ENCODE results near the gene CADPS2. TPM values are rescaled to one million over a fixed set of nuclear protein-coding genes. Genes with fewer than 3 reads are reported as not detected.

The CADPS2 gene
- polyA plus RNA-seq, 1 donor (not counting 4 experiments of a cell fraction or from before 2014, with no cell fraction given): 0.35 TPM

- no peaks in the 10 kb centered on the region for H3K9me3 ChIP-seq (ENCODE audit: control insufficient read depth, low read depth, low read length)
- no peak overlapping the region for H3K4me2 ChIP-seq (ENCODE audit: control insufficient read depth, extremely low read depth, insufficient read depth, low read depth, low read length)
- TF ChIP-seq CTCF (optimal IDR thresholded peaks at IDR 0.05 in 1 of 3, IDR thresholded peaks at IDR 0.05 in 1 of 3, conservative IDR thresholded peaks at IDR 0.05 in 1 of 3; ENCODE audit: extremely low read depth in 1 of 3, insufficient read depth in 2 of 3, low read length in 3 of 3) (no peak), EZH2 (IDR thresholded peaks at IDR 0.05; ENCODE audit: low read length) (no peak)
- no peak for DNase-seq (ENCODE audit: low read depth, low spot score)
- H4K20me1 ChIP-seq (ENCODE audit: control insufficient read depth, extremely low read depth, insufficient read depth, low read length): no peaks in the 10 kb centered on the region
- no peak overlapping the region for H3K9ac ChIP-seq (ENCODE audit: control insufficient read depth, extremely low read depth, insufficient read depth, low read length)
- H3K36me3 ChIP-seq (ENCODE audit: control insufficient read depth in 2 of 2, extremely low read depth in 1 of 2, insufficient read depth in 2 of 2, low read length in 2 of 2): no peaks in the 10 kb centered on the region
- no peak overlapping the region for H3K27ac ChIP-seq (ENCODE audit: control insufficient read depth, insufficient read depth, low read length)
- no peak overlapping the region for H2AFZ ChIP-seq (ENCODE audit: control insufficient read depth, low read length)
- FAIRE-seq: no peak
- no peaks in the 10 kb centered on the region for H3K79me2 ChIP-seq (ENCODE audit: control insufficient read depth, insufficient read depth, low read length)
- no peaks in the 10 kb centered on the region for H3K9me1 ChIP-seq (ENCODE audit: control insufficient read depth, extremely low read depth, insufficient read depth, low read length)
- no peaks in the 10 kb centered on the region for H3K27me3 ChIP-seq (ENCODE audit: control insufficient read depth, extremely low read depth, insufficient read depth, low read length)
- no peaks in the 10 kb centered on the region for H3K4me1 ChIP-seq (ENCODE audit: control insufficient read depth, extremely low read depth, insufficient read depth, low read length)
- no peak overlapping the region for H3K4me3 ChIP-seq (ENCODE audit: control insufficient read depth in 2 of 3, extremely low read depth in 1 of 3, insufficient read depth in 2 of 3, low read depth in 1 of 3, low read length in 3 of 3)
- dilution Hi-C loops (cut with MboI; ENCODE audit: extremely low pct_ligation_motif_present, low sequenced_read_pairs): no loop called here
These were observed 542.0 kb downstream of the CADPS2 start for GRCh38 chr7:122344303-122344620.

- no peaks in the 10 kb centered on the region for H4K20me1 ChIP-seq (ENCODE audit: control insufficient read depth, extremely low read depth, insufficient read depth, low read length)
- H3K27ac ChIP-seq (ENCODE audit: control insufficient read depth, insufficient read depth, low read length): no peak overlapping the region
- no peaks in the 10 kb centered on the region for H3K27me3 ChIP-seq (ENCODE audit: control insufficient read depth, extremely low read depth, insufficient read depth, low read length)
- H3K4me2 ChIP-seq (ENCODE audit: control insufficient read depth, extremely low read depth, insufficient read depth, low read depth, low read length): no peak overlapping the region
- H3K36me3 ChIP-seq (ENCODE audit: control insufficient read depth in 2 of 2, extremely low read depth in 1 of 2, insufficient read depth in 2 of 2, low read length in 2 of 2): no peaks in the 10 kb centered on the region
- no peak for TF ChIP-seq CTCF (optimal IDR thresholded peaks at IDR 0.05 in 1 of 3, IDR thresholded peaks at IDR 0.05 in 1 of 3, conservative IDR thresholded peaks at IDR 0.05 in 1 of 3; ENCODE audit: extremely low read depth in 1 of 3, insufficient read depth in 2 of 3, low read length in 3 of 3)
- TF ChIP-seq EZH2 (IDR thresholded peaks at IDR 0.05; ENCODE audit: low read length): no peak
- no peak overlapping the region for H3K9ac ChIP-seq (ENCODE audit: control insufficient read depth, extremely low read depth, insufficient read depth, low read length)
- FAIRE-seq (no peak), DNase-seq (ENCODE audit: low read depth, low spot score) (no peak)
- H3K9me1 ChIP-seq (ENCODE audit: control insufficient read depth, extremely low read depth, insufficient read depth, low read length): no peaks in the 10 kb centered on the region
- no peaks in the 10 kb centered on the region for H3K4me1 ChIP-seq (ENCODE audit: control insufficient read depth, extremely low read depth, insufficient read depth, low read length)
- no peak overlapping the region for H3K4me3 ChIP-seq (ENCODE audit: control insufficient read depth in 2 of 3, extremely low read depth in 1 of 3, insufficient read depth in 2 of 3, low read depth in 1 of 3, low read length in 3 of 3)
- no peaks in the 10 kb centered on the region for H3K9me3 ChIP-seq (ENCODE audit: control insufficient read depth, low read depth, low read length)
- H3K79me2 ChIP-seq (ENCODE audit: control insufficient read depth, insufficient read depth, low read length): no peaks in the 10 kb centered on the region
- H2AFZ ChIP-seq (ENCODE audit: control insufficient read depth, low read length): no peak overlapping the region
- dilution Hi-C loops (cut with MboI; ENCODE audit: extremely low pct_ligation_motif_present, low sequenced_read_pairs): no loop called here
These were observed 542.5 kb downstream of the CADPS2 start for GRCh38 chr7:122343601-122344302.

Measured in keratinocyte (primary cell).